Upper lobe of left lung (tissue), 4 donors: ENCODE data around the gene DOCK11.

Source experiments
- CTCF ChIP-seq, 6 experiments: fragments of 450-650 bp in 4 of 6; fragments of 200-600 bp in 2 of 6; sonication (generic) in 2 of 6; IDR thresholded peaks; one replicate each; pipeline ENCODE4 v1.5.1; 2016 to 2019; ENCODE audit warnings: antibody characterized with exemption in 6 of 6
- EP300 ChIP-seq, 4 donors: sonication (generic); formaldehyde crosslinking; IDR thresholded peaks; one replicate each; pipeline ENCODE4 v1.5.1; 2017; ENCODE audit warnings: antibody characterized with exemption in 4 of 4, control low read depth in 2 of 4
- POLR2A ChIP-seq, 4 donors: fragments of 450-650 bp; IDR thresholded peaks; one replicate each; pipeline ENCODE4 v1.5.1; 2016 to 2017; ENCODE audit warnings: antibody characterized with exemption in 4 of 4, mild to moderate bottlenecking in 2 of 4
- POLR2AphosphoS5 ChIP-seq, 2 donors: sonication (generic); formaldehyde crosslinking; IDR thresholded peaks; one replicate each; pipeline ENCODE4 v1.5.1; 2017; ENCODE audit warnings: antibody characterized with exemption in 2 of 2

- no peak for TF ChIP-seq CTCF (IDR thresholded peaks at IDR 0.05)
- TF ChIP-seq POLR2A (IDR thresholded peaks at IDR 0.05), result no peak
- no peak for TF ChIP-seq EP300 (IDR thresholded peaks at IDR 0.05)
- no peak for TF ChIP-seq POLR2AphosphoS5 (IDR thresholded peaks at IDR 0.05)
Observed at GRCh38 chrX:118528071-118528737, 32.6 kb downstream of the DOCK11 start.
